ENCODE data around the gene TMEM117. TPM values are rescaled to one million over a fixed set of nuclear protein-coding genes. Genes with fewer than 3 reads are reported as not detected.

Gene TMEM117
- total RNA-seq, 1 donor from 2014 or later, result not detected

DNA sequence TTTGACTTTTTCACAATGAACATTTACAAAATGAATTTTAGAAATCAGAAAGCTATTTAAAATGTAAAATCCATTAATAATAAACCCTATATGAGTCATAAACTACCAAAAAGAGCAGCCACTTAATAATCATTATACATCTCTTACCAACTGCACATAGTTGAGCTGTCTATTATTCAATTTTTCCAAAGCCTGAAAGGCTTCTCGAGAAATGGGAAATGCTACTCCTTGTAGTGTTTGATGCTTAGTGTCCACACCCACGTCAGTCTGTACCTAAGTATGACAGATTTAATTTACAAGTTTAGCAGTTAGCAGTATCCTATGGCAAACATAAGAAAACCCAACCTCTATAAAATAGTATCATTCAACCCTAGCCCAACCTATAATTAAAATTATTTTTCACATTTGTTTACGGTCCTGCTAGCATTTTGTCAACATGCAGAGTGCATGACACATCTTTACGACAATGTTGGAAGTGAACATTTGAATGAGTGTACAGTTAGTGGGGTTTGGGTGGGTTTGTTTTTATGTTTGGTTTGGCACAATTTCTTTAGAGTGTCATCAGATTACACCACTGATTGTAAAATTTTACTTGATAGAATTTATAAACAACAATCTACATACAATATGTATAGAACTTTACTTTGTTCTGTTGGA is 38.2 kb upstream of the TMEM117 start:
- TF ChIP-seq CTCF (IDR thresholded peaks at IDR 0.05; ENCODE audit: partially characterized antibody, unreplicated experiment), result no peak
- H3K27me3 Mint-ChIP-seq (ENCODE audit: unreplicated experiment), result peaks cover 1% of the 10 kb centered on the region
- H3K36me3 Mint-ChIP-seq (ENCODE audit: unreplicated experiment), result no peaks in the 10 kb centered on the region

GRCh38 chr12:43805149-43805859 is 30.6 kb upstream of the TMEM117 start:
- H3K27ac Mint-ChIP-seq (ENCODE audit: unreplicated experiment), result peak overlapping the region; percentile 82
- TF ChIP-seq CTCF (IDR thresholded peaks at IDR 0.05; ENCODE audit: partially characterized antibody, unreplicated experiment), result no peak
- H3K9me3 Mint-ChIP-seq (ENCODE audit: unreplicated experiment), result peaks cover 2% of the 10 kb centered on the region

More for the DNA sequence above, 38.2 kb upstream of the TMEM117 start:
- H3K27ac Mint-ChIP-seq (ENCODE audit: unreplicated experiment), result no peak overlapping the region
- H3K4me3 Mint-ChIP-seq (ENCODE audit: unreplicated experiment), result no peak overlapping the region
- no peaks in the 10 kb centered on the region for H3K4me1 Mint-ChIP-seq (ENCODE audit: low read depth, unreplicated experiment)
- DNase-seq, result no peak
- no peaks in the 10 kb centered on the region for H3K9me3 Mint-ChIP-seq (ENCODE audit: unreplicated experiment)

DNA sequence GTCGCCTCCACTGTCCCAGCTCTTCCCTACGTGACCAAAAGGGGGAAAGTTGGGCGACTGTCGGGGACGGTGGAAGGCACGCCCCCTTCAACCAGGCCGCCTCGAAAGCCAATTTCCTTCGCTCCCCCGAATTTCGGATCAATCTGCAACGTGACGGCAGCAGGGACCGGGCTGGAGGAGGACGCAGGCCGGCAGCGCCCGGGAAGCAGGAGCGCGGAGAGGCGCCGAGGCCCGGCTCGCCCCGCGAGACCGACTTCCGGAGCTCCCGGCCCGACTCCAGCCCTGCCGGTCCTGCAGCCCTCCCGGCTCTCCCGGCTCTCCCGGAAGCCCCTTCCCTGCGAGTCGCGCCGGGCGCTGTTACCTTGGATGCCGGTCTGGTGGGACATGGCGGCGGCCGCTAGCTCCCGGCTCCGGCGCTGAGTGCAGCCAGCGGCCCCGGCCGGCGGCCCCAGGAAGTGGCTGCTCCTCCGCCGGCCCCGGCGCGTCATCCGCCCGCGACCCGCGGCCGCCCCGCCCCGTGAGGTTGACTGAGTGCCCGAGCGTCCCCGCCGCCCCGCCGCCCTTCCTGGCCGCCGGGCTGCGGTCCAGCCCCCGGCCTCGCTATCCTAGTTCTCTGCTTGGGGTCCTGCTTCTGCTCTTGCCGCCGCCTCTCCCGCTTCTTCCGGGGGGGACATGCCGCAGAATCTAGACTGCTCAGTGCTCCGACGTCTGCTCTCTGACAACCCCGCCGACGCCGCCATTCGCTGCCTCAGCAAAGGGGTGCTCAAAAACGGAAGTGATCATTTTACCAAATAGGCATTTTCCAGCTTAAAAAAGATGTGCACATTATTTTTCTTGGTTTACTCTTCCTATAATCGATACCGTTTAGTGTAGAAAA is 29.8 kb upstream of the TMEM117 start, which contains the start of gene TWF1:
TSS of gene TWF1 (minus strand) at position 458 of the 877 bp plus-strand sequence. CDS start at position 386, 72 bp downstream.
- Mint-ChIP-seq H3K9me3 (ENCODE audit: unreplicated experiment) (peaks cover 2% of the 10 kb centered on the region), H3K36me3 (ENCODE audit: unreplicated experiment) (no peaks in the 10 kb centered on the region)

More at GRCh38 chr12:43805149-43805859, 30.6 kb upstream of the TMEM117 start:
- H3K27me3 Mint-ChIP-seq (ENCODE audit: unreplicated experiment), result peaks cover 11% of the 10 kb centered on the region
- no peak for DNase-seq
- H3K4me1 Mint-ChIP-seq (ENCODE audit: low read depth, unreplicated experiment), result peaks cover 6% of the 10 kb centered on the region
- H3K36me3 Mint-ChIP-seq (ENCODE audit: unreplicated experiment), result no peaks in the 10 kb centered on the region
- H3K4me3 Mint-ChIP-seq (ENCODE audit: unreplicated experiment), result peak overlapping the region; percentile 98

DNA sequence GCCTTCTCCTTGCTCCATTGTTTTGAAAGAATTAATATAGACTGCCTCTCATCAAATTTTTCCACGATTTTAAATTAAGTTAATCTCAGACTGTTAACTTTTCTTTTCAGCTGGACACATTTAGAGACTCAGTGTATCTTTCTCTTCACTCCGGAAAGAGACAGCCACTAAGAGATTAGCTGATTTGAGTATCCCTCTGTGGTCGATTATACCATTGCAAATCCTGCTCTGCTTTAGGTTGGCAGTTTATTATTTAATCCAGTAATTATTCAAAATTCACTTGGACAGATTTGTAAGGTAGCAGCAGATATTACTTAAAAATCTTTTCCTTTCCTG is 29.2 kb upstream of the TMEM117 start:
- Mint-ChIP-seq H3K4me1 (ENCODE audit: low read depth, unreplicated experiment) (peaks cover 6% of the 10 kb centered on the region), H3K27ac (ENCODE audit: unreplicated experiment) (peak overlapping the region; percentile 99), H3K36me3 (ENCODE audit: unreplicated experiment) (no peaks in the 10 kb centered on the region), H3K27me3 (ENCODE audit: unreplicated experiment) (peaks cover 11% of the 10 kb centered on the region), H3K4me3 (ENCODE audit: unreplicated experiment) (peak overlapping the region; percentile 100), H3K9me3 (ENCODE audit: unreplicated experiment) (peaks cover 2% of the 10 kb centered on the region)
- no peak for TF ChIP-seq CTCF (IDR thresholded peaks at IDR 0.05; ENCODE audit: partially characterized antibody, unreplicated experiment)
- no peak for DNase-seq

More for the DNA sequence above, 29.8 kb upstream of the TMEM117 start, which contains the start of gene TWF1:
- peaks cover 11% of the 10 kb centered on the region for H3K27me3 Mint-ChIP-seq (ENCODE audit: unreplicated experiment)
- no peak for TF ChIP-seq CTCF (IDR thresholded peaks at IDR 0.05; ENCODE audit: partially characterized antibody, unreplicated experiment)
- peak within 1 kb of the TSS; percentile 100 for H3K4me3 Mint-ChIP-seq (ENCODE audit: unreplicated experiment)
- peaks cover 6% of the 10 kb centered on the region for H3K4me1 Mint-ChIP-seq (ENCODE audit: low read depth, unreplicated experiment)
- H3K27ac Mint-ChIP-seq (ENCODE audit: unreplicated experiment), result peak within 1 kb of the TSS; percentile 99
- DNase-seq, result peak; percentile 93

Data from glutamatergic neuron (in vitro differentiated cells).